ENCODE measurements around the gene FAM156A. TPM values are rescaled to one million over a fixed set of nuclear protein-coding genes. Genes with fewer than 3 reads are reported as not detected.

The FAM156A gene, protein sequence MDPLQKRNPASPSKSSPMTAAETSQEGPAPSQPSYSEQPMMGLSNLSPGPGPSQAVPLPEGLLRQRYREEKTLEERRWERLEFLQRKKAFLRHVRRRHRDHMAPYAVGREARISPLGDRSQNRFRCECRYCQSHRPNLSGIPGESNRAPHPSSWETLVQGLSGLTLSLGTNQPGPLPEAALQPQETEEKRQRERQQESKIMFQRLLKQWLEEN
- 12.0 to 21.5 TPM (median 16.3 TPM) in 5 replicates for total RNA-seq (2022; extraction: Qiagen RNA extraction)

DNA sequence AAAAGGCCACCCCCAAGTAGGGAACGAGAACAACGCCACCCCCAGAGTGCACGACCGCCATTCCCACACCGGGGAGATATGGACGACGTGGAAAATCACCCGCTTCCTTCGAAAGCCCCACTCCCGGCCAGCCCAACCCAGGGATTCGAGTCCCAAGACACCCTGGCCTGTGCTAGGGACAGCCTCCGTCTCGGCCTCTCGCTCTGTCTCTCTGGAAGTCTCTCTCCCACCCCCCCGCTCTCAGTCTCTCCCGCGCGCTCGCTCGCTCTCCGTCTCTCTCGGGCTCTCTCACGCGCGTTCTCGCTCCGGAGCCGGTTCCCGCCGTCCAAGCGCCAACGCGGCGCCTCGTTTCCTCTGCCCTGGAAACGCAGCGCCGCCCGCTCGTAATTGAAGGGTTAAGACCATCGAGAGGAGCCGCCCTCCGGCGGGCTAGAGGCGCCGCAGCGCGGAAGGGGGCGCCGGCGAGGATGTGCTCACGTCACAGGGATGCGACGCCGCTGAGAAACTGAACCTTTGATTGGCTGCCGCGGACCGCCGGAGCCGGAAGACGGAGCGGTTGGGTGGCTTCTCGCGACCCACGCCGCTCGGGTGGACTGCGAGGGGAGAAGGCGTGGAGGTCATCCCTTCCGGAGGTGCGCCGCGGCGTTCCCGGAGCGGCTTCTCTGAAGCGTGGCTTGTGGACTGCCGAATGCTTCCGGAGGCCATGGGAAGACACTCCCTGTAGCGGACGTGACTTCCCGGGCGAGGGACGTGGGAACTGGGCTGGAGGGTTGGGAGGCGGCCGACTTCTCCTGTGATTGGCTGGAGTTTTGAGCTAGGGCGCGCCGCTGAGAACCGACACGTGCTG, at the start of gene FAM156A:
Gene FAM156A, minus strand, starts transcription at position 406 of the 847 bp plus-strand sequence. CDS start 9,930 bp downstream, outside the sequence.

Other genes starting within 250 kb of the FAM156A start
- gene SSX2B, start 207.3 kb downstream of the FAM156A start, total RNA-seq (2022; extraction: Qiagen RNA extraction): not detected in 5 replicates
- gene SPANXN5, start 161.1 kb downstream of the FAM156A start, total RNA-seq (2022; extraction: Qiagen RNA extraction): 0.06 TPM in 1 of 5 replicates, not detected in the others
- gene XAGE5, start 147.2 kb downstream of the FAM156A start, total RNA-seq (2022; extraction: Qiagen RNA extraction): not detected in 5 replicates
- gene XAGE3, start 90.4 kb downstream of the FAM156A start, total RNA-seq (2022; extraction: Qiagen RNA extraction): not detected in 5 replicates
- 7.9 to 14.8 TPM (median 9.6 TPM) in 5 replicates for gene FAM156B, start 61.2 kb downstream of the FAM156A start, total RNA-seq (2022; extraction: Qiagen RNA extraction)
- 0.02 TPM in 1 of 5 replicates, not detected in the others for gene GPR173, start 90.3 kb upstream of the FAM156A start, total RNA-seq (2022; extraction: Qiagen RNA extraction)
- 21.3 to 24.3 TPM (median 22.9 TPM) in 5 replicates for gene TSPYL2, start 123.8 kb upstream of the FAM156A start, total RNA-seq (2022; extraction: Qiagen RNA extraction)
- 1.4 to 1.9 TPM (median 1.6 TPM) in 5 replicates for gene KANTR, start 135.6 kb upstream of the FAM156A start, total RNA-seq (2022; extraction: Qiagen RNA extraction)